H1 (cell line): ENCODE data around the gene TTLL9. TPM values are rescaled to one million over a fixed set of nuclear protein-coding genes. Genes with fewer than 3 reads are reported as not detected.

Experiments used
- CBX8 ChIP-seq: fragments of 300-800, 300-1000 bp; sonication (generic); IDR thresholded peaks from 2 replicates; pipeline ENCODE4 v1.7.1; 2016; ENCODE audit warnings: low read depth, low read length, borderline replicate concordance
- CEBPB ChIP-seq: IDR thresholded peaks from 2 replicates; pipeline ENCODE4 v1.6.1; 2012; ENCODE audit warnings: low read depth, low read length
- CHD1 ChIP-seq: IDR thresholded peaks from 2 replicates; pipeline ENCODE4 v1.6.1; 2012; ENCODE audit warnings: low read depth, low read length, improper control_type of control experiment
- FOSL1 ChIP-seq: IDR thresholded peaks from 2 replicates; pipeline ENCODE4 v1.6.1; 2011; ENCODE audit warnings: mild to moderate bottlenecking, low read depth, low read length, moderate library complexity; ENCODE audit not compliant: insufficient read depth
- KDM4A ChIP-seq: IDR thresholded peaks from one replicate; pipeline ENCODE4 v1.7.1; 2012; ENCODE audit warnings: low read depth, mild to moderate bottlenecking, moderate library complexity, low read length, inconsistent platforms; ENCODE audit not compliant: severe bottlenecking
- MAFK ChIP-seq: IDR thresholded peaks from 2 replicates; pipeline ENCODE4 v1.6.1; 2012; ENCODE audit warnings: low read depth, mild to moderate bottlenecking, improper control_type of control experiment, low read length
- NANOG ChIP-seq: IDR thresholded peaks from 2 replicates; pipeline ENCODE4 v1.6.1; 2011; ENCODE audit warnings: low read length, low read depth, mild to moderate bottlenecking, inconsistent platforms; ENCODE audit not compliant: insufficient read depth, poor library complexity, severe bottlenecking
- PHF8 ChIP-seq: fragments of 200-600 bp; sonication (generic); conservative IDR thresholded peaks from 2 replicates; pipeline ENCODE4 v1.7.1; 2012; ENCODE audit warnings: low read depth, mild to moderate bottlenecking, inconsistent platforms, low read length, moderate library complexity
- SIX5 ChIP-seq: IDR thresholded peaks from 2 replicates; pipeline ENCODE4 v1.6.1; 2011; ENCODE audit warnings: mild to moderate bottlenecking, low read depth, low read length
- TAF7 ChIP-seq: optimal IDR thresholded peaks from 2 replicates; pipeline ENCODE3; 2011; ENCODE audit warnings: low read depth, mild to moderate bottlenecking, inconsistent platforms, low read length, moderate library complexity, borderline replicate concordance
- polyA plus RNA-seq, 7 experiments: library from polyadenylated mRNA; depleted of rRNA in 3 of 7; stranded (reverse) in 5 of 7; unstranded in 2 of 7; fragments of >200 nt in 5 of 7; fragments of 200-250 nt in 2 of 7; gene quantifications; 1 replicate in 5 of 7; 2 replicates in 1 of 7; 4 replicates in 1 of 7; pipeline versions ENCODE4 v1.2.1 to v1.2.3, GENCODE V29; 2011 to 2013; ENCODE audit warnings: missing spikeins in 2 of 7, mixed read lengths in 2 of 7
- total RNA-seq: library from RNA; stranded (reverse); fragmentation: NEBNext Ultra II Directional; extraction: Animal tissue kit (Norgen Biotek cat#: 25700); gene quantifications from 2 replicates; pipeline ENCODE4 v1.2.1, GENCODE V29; 2021
- TF ChIP-seq, protein P1 (sequence below): IDR thresholded peaks from 2 replicates; pipeline ENCODE4 v1.6.1; 2011; ENCODE audit warnings: low read length, improper control_type of control experiment
- TF ChIP-seq, protein P2 (sequence below), 3 experiments: IDR thresholded peaks; 1 replicate in 2 of 3; 2 replicates in 1 of 3; pipeline versions ENCODE4 v1.5.1 to v1.6.1; 2011; ENCODE audit warnings: low read length in 3 of 3, mild to moderate bottlenecking in 3 of 3, inconsistent platforms in 2 of 3, low read depth in 1 of 3, moderate library complexity in 1 of 3; ENCODE audit not compliant: insufficient read depth in 1 of 3; ENCODE audit errors: control extremely low read depth in 1 of 3

TTLL9 gene
- total and polyA plus RNA-seq, 2 of the 8 experiments (the other 6 are each of a cell fraction or from before 2014, with no cell fraction given) = 0.06 TPM; not detected in 1

DNA sequence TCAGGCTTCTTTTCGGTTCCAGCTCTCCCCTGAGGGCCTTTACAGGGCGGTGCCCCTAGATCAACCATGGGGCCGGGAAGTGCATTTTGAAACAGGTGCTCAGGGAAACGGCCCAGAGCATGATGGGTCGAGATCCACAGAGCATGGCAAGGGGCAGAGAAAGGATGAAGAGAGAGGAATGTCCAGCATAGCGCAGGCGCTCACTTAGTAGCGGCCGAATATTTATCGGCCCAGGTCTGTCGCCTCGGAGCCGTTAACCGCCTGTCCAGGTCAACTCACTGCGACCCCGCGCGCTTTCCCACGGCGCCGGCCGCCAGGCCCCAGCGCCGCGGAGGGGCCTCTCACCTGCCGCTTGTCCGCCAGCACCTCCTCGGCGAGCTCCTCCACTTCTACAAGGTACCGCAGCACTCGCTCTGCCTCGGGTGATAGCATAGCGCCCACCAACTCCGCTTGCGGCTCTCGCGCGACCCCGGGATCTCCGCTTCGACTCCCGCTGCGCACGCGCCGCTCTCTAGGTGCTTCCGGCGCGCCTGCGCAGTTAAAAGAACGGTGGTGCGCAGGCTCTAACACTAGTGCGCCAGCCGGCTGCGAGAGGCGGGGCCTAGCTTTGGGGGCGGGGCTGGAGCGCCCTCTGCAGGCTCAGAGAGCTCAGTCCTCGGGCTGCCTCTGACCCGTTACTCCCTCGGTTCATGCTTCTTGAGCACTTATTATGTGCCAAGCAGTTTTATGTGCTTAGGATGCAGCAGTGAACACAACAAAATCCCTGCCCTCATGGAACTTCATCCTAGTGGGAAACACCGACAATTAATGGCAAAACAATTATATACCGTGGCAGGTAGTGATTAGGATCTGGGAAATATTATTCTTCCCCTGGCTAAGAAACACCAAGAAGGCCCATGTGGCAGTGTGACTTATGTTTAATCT lies 81.4 kb downstream of the TTLL9 start, which contains the start of gene PDRG1 (continued):
- TF ChIP-seq FOSL1 = 0 out of 2 replicates have a peak, but pooled peaks have one; percentile 29
- TF ChIP-seq CBX8 = no peak
- peak; percentile 69 for TF ChIP-seq TAF7
- TF ChIP-seq, protein P1, sequence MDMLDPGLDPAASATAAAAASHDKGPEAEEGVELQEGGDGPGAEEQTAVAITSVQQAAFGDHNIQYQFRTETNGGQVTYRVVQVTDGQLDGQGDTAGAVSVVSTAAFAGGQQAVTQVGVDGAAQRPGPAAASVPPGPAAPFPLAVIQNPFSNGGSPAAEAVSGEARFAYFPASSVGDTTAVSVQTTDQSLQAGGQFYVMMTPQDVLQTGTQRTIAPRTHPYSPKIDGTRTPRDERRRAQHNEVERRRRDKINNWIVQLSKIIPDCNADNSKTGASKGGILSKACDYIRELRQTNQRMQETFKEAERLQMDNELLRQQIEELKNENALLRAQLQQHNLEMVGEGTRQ = no peak
- no peak for TF ChIP-seq SIX5
- no peak for TF ChIP-seq CHD1
- TF ChIP-seq KDM4A = peak; percentile 99
- peak; percentile 55 for TF ChIP-seq NANOG
- no peak for TF ChIP-seq CEBPB
- peak; percentile 92 for TF ChIP-seq PHF8
- TF ChIP-seq, protein P2, sequence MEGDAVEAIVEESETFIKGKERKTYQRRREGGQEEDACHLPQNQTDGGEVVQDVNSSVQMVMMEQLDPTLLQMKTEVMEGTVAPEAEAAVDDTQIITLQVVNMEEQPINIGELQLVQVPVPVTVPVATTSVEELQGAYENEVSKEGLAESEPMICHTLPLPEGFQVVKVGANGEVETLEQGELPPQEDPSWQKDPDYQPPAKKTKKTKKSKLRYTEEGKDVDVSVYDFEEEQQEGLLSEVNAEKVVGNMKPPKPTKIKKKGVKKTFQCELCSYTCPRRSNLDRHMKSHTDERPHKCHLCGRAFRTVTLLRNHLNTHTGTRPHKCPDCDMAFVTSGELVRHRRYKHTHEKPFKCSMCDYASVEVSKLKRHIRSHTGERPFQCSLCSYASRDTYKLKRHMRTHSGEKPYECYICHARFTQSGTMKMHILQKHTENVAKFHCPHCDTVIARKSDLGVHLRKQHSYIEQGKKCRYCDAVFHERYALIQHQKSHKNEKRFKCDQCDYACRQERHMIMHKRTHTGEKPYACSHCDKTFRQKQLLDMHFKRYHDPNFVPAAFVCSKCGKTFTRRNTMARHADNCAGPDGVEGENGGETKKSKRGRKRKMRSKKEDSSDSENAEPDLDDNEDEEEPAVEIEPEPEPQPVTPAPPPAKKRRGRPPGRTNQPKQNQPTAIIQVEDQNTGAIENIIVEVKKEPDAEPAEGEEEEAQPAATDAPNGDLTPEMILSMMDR (IDR thresholded peaks at IDR 0.05; ENCODE audit: control extremely low read depth in 1 of 3, insufficient read depth in 1 of 3, low read depth in 1 of 3, low read length in 3 of 3) = peak; percentile 95 to 99 (median 97)
- TF ChIP-seq MAFK = no peak
